Measurements from ENCODE around the gene CSHL1.
"Not testable (repeated sequence)": the region's sequence is repeated elsewhere in the genome, so short reads cannot be mapped to it uniquely, and the experiment has no call there.

DNA sequence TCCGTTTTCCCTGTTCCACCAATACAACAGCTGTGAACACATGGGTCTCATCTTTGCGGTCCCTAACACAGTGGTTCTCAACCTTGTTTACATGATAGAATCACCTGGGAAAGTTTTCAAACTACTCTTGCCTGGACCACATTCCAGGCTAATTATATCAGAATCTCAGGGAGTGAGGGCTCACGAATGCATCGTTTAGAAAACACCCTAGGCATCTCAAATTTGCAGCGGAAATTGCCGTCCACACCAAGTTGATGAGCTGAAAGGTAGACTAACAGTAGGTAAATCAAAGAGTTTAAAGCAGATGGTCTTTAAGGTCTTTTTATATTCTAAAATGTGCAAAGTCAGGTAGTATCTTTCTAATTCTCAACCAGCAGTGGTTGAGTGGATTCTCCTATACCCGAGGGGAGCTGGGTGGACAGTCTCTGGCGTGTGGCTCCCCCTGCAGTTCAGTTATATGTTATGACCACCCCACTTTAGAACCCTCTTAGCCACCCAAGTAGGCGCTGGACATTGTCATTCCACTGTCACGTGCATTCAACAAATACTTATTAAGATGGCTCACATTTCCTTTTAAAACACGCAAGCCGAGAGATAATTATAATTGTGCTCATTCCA is 3.8 kb downstream of the CSHL1 start:
- TF ChIP-seq ZNF274 (IDR thresholded peaks at IDR 0.05; ENCODE audit: low read depth, low read length); SUZ12 (IDR thresholded peaks at IDR 0.05; ENCODE audit: extremely low read depth, insufficient read depth, insufficient read length): not testable (repeated sequence)
